A549 (cell line): Measurements from ENCODE around the gene FAM216A.

Experiments used
- CBX2 ChIP-seq: fragments of 200-600 bp; sonication (generic); IDR thresholded peaks from 2 replicates; pipeline ENCODE4 v1.6.1; 2016; ENCODE audit warnings: low read depth, mild to moderate bottlenecking, borderline replicate concordance
- JUN ChIP-seq, 2 experiments: fragments of >200 bp; sonication (Bioruptor Twin); formaldehyde crosslinking; IDR thresholded peaks; 2 replicates in 1 of 2; 3 replicates in 1 of 2; pipeline ENCODE4 v1.6.1; 2016 to 2017
- NFE2L2 ChIP-seq: fragments of 150-350 bp; conservative IDR thresholded peaks from 2 replicates; pipeline ENCODE4 v1.6.1; 2014; ENCODE audit warnings: low read length
- POLR2A ChIP-seq: IDR thresholded peaks from 2 replicates; pipeline ENCODE4 v1.6.1; 2012; ENCODE audit warnings: mild to moderate bottlenecking, low read length
- RAD21 ChIP-seq, 2 experiments: fragments of >200 bp in 1 of 2; sonication (Bioruptor Twin) in 1 of 2; formaldehyde crosslinking in 1 of 2; IDR thresholded peaks in 1 of 2; conservative IDR thresholded peaks in 1 of 2; 2 replicates in 1 of 2; 3 replicates in 1 of 2; pipeline ENCODE4 v1.6.1; 2012 to 2018; ENCODE audit warnings: inconsistent platforms in 1 of 2
- RCOR1 ChIP-seq: fragments of 150-350 bp; IDR thresholded peaks from 2 replicates; pipeline ENCODE4 v1.6.1; 2014; ENCODE audit warnings: antibody characterized with exemption, low read length, low read depth
- ZC3H11A ChIP-seq: fragments of 450-650 bp; IDR thresholded peaks from 2 replicates; pipeline ENCODE4 v1.6.1; 2014; ENCODE audit warnings: antibody characterized with exemption, mild to moderate bottlenecking
- TF ChIP-seq, protein P1 (sequence below): fragments of >200 bp; sonication (Bioruptor Twin); formaldehyde crosslinking; IDR thresholded peaks from 3 replicates; pipeline ENCODE4 v1.5.1; 2016
- TF ChIP-seq, protein P2 (sequence below): IDR thresholded peaks from 2 replicates; pipeline ENCODE4 v1.6.1; 2012
- TF ChIP-seq, protein P3 (sequence below): IDR thresholded peaks from 2 replicates; pipeline ENCODE4 v1.6.1; 2012
- TF ChIP-seq, protein P4 (sequence below): fragments of 200-600 bp; sonication (generic); IDR thresholded peaks from 2 replicates; pipeline ENCODE4 v1.6.1; 2016; ENCODE audit warnings: antibody characterized with exemption, mild to moderate bottlenecking, moderate library complexity

DNA sequence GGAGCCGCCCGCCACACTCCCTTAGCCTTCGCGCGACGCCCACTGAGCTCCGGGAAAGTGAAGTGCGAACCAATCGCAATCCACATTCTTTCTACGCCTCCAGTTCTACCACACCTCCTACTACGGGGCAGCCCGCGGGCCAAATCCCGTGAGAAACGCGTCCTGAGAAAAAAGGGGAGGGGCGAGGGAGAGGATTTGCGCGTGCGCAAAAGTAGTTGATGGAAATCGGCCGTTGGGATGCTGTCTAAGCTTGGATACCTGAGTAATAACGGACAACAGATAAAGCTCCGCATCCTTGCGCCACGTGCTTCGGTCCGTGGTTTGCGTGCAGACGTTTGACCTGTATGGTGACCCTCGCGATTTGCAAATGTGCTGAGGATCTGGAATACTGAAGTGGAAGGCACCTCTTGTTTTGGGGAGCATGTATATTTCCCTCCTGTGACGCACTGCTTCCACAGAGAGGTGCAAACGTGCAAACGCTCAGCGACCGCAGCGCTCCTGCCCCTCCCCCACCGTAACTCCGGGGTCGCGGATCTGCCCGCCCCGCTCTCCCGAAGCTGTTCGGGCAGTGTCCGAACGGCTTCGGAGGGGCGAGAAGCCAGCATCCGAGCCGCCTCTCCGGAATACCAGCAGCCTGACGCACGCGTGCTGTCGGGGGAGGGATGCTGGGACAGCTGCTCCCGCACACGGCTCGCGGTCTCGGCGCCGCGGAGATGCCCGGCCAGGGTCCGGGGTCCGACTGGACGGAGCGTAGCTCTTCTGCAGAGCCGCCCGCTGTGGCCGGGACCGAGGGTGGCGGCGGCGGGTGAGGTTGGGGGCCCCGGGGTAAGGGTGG is at the start of gene FAM216A, which contains the start of gene GPN3:
- TF ChIP-seq ZC3H11A = no peak
- TF ChIP-seq POLR2A = peak; percentile 46
- TF ChIP-seq, protein P1, sequence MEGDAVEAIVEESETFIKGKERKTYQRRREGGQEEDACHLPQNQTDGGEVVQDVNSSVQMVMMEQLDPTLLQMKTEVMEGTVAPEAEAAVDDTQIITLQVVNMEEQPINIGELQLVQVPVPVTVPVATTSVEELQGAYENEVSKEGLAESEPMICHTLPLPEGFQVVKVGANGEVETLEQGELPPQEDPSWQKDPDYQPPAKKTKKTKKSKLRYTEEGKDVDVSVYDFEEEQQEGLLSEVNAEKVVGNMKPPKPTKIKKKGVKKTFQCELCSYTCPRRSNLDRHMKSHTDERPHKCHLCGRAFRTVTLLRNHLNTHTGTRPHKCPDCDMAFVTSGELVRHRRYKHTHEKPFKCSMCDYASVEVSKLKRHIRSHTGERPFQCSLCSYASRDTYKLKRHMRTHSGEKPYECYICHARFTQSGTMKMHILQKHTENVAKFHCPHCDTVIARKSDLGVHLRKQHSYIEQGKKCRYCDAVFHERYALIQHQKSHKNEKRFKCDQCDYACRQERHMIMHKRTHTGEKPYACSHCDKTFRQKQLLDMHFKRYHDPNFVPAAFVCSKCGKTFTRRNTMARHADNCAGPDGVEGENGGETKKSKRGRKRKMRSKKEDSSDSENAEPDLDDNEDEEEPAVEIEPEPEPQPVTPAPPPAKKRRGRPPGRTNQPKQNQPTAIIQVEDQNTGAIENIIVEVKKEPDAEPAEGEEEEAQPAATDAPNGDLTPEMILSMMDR = no peak
- TF ChIP-seq, protein P2, sequence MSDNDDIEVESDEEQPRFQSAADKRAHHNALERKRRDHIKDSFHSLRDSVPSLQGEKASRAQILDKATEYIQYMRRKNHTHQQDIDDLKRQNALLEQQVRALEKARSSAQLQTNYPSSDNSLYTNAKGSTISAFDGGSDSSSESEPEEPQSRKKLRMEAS = peak; percentile 99
- TF ChIP-seq CBX2 = no peak
- TF ChIP-seq, protein P3, sequence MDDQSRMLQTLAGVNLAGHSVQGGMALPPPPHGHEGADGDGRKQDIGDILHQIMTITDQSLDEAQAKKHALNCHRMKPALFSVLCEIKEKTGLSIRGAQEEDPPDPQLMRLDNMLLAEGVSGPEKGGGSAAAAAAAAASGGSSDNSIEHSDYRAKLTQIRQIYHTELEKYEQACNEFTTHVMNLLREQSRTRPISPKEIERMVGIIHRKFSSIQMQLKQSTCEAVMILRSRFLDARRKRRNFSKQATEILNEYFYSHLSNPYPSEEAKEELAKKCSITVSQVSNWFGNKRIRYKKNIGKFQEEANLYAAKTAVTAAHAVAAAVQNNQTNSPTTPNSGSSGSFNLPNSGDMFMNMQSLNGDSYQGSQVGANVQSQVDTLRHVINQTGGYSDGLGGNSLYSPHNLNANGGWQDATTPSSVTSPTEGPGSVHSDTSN = 0 out of 2 replicates have a peak, but pooled peaks have one; percentile 39
- no peak for TF ChIP-seq RCOR1
- TF ChIP-seq JUN (IDR thresholded peaks at IDR 0.05) = peak; percentile 70 to 71
- no peak for TF ChIP-seq NFE2L2
- TF ChIP-seq, protein P4, sequence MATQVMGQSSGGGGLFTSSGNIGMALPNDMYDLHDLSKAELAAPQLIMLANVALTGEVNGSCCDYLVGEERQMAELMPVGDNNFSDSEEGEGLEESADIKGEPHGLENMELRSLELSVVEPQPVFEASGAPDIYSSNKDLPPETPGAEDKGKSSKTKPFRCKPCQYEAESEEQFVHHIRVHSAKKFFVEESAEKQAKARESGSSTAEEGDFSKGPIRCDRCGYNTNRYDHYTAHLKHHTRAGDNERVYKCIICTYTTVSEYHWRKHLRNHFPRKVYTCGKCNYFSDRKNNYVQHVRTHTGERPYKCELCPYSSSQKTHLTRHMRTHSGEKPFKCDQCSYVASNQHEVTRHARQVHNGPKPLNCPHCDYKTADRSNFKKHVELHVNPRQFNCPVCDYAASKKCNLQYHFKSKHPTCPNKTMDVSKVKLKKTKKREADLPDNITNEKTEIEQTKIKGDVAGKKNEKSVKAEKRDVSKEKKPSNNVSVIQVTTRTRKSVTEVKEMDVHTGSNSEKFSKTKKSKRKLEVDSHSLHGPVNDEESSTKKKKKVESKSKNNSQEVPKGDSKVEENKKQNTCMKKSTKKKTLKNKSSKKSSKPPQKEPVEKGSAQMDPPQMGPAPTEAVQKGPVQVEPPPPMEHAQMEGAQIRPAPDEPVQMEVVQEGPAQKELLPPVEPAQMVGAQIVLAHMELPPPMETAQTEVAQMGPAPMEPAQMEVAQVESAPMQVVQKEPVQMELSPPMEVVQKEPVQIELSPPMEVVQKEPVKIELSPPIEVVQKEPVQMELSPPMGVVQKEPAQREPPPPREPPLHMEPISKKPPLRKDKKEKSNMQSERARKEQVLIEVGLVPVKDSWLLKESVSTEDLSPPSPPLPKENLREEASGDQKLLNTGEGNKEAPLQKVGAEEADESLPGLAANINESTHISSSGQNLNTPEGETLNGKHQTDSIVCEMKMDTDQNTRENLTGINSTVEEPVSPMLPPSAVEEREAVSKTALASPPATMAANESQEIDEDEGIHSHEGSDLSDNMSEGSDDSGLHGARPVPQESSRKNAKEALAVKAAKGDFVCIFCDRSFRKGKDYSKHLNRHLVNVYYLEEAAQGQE = peak; percentile 76
- no peak for TF ChIP-seq RAD21 (conservative IDR thresholded peaks at IDR 0.05 in 1 of 2, IDR thresholded peaks at IDR 0.05 in 1 of 2)
